Esophagus muscularis mucosa (tissue), 4 donors: ENCODE results near the gene HCCS. TPM values are rescaled to one million over a fixed set of nuclear protein-coding genes. Genes with fewer than 3 reads are reported as not detected.

Source experiments
- DNase-seq: peaks from one replicate; pipeline ENCODE4 v3.0.0-alpha.2; 2017; ENCODE audit errors: extremely low spot score
- H3K27ac ChIP-seq, 4 donors: fragments of 200-600 bp; sonication (generic); replicated peaks in 1 of 4; 1 replicate in 3 of 4; 2 replicates in 1 of 4; pipeline ENCODE4 v1.5.1; 2016 to 2019; ENCODE audit warnings: mild to moderate bottlenecking in 1 of 4
- H3K27me3 ChIP-seq, 4 donors: fragments of 200-600 bp; sonication (generic); one replicate each; pipeline versions ENCODE4 v1.5.1 to v1.6.0; 2016 to 2019
- H3K36me3 ChIP-seq, 4 donors: fragments of 200-600 bp; sonication (generic); one replicate each; pipeline ENCODE4 v1.5.1; 2016 to 2019
- H3K4me1 ChIP-seq, 4 donors: fragments of 200-600 bp; sonication (generic); one replicate each; pipeline ENCODE4 v1.5.1; 2016 to 2019
- H3K4me3 ChIP-seq, 4 donors: fragments of 200-600 bp; sonication (generic); 1 replicate in 2 of 4; 2 replicates in 2 of 4; pipeline ENCODE4 v1.5.1; 2016 to 2019; ENCODE audit warnings: mild to moderate bottlenecking in 4 of 4, moderate library complexity in 1 of 4
- H3K9me3 ChIP-seq, 4 donors: fragments of 200-600 bp; sonication (generic); 1 replicate in 3 of 4; 2 replicates in 1 of 4; pipeline ENCODE4 v1.5.1; 2016 to 2019
- EP300 ChIP-seq: sonication (generic); formaldehyde crosslinking; IDR thresholded peaks from one replicate; pipeline ENCODE4 v1.6.1; 2017; ENCODE audit warnings: antibody characterized with exemption
- POLR2A ChIP-seq: fragments of 450-650 bp; IDR thresholded peaks from one replicate; pipeline ENCODE4 v1.6.1; 2017; ENCODE audit warnings: antibody characterized with exemption, moderate library complexity, mild to moderate bottlenecking, low read depth
- POLR2AphosphoS5 ChIP-seq, 2 donors: sonication (generic); formaldehyde crosslinking; IDR thresholded peaks; one replicate each; pipeline ENCODE4 v1.6.1; 2017; ENCODE audit warnings: antibody characterized with exemption in 2 of 2
- WGBS: methylation state at CpG from one replicate; pipeline ENCODE4 v1.1.5; 2018; 5-methylcytosine and 5-hydroxymethylcytosine counted together
- intact Hi-C: fragments of 100-400 bp; cut with DNase I; formaldehyde crosslinking; loops from one replicate; pipeline ENCODE4 v1.15.1; 2023
- total RNA-seq, 4 donors: library from RNA; depleted of rRNA; stranded (reverse); fragments of >200 nt; gene quantifications; one replicate each; pipeline versions ENCODE4 v1.1.0 to v1.2.1, GENCODE V29; 2016
- TF ChIP-seq, protein P1 (sequence below), 3 experiments: fragments of 200-600 bp in 2 of 3; fragments of 450-650 bp in 1 of 3; sonication (generic) in 2 of 3; IDR thresholded peaks; one replicate each; pipeline ENCODE4 v1.5.1; 2017 to 2019; ENCODE audit warnings: antibody characterized with exemption in 3 of 3, mild to moderate bottlenecking in 2 of 3, moderate library complexity in 1 of 3

The HCCS gene
- total RNA-seq, 4 donors from 2014 or later: 17.7 to 24.2 (median 22.0) TPM

DNA sequence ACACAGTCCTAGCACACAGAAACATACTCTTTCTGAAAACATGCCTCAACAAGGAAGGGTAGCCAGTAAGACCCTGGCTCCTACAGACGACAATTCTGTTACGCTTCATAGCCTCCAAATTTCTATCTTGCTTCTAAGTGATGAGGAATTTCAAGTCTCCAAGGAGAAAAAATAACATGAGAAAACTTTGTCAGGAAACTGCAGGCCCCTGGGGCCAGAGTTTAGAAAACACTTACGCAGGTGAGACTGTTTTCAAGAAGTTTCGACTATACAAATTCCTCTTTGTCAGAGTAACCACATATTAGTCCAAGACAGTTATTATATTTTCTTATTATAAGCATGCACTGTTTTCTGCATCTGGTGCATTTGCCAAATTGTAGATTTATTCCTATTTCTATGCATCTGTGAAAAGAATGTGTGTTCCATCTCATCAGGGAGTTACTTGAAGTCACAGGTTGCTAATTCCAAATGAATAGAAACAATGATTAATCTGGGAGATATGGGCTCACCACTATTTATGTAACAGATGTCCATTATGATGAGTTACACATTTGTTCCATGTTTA lies 30.3 kb upstream of the HCCS start:
- 66% methylated on average over 4 of the region's 4 CpGs for WGBS
- H3K27me3 ChIP-seq: no peaks in the 10 kb centered on the region
- peak overlapping the region in 1 of 4 donors; percentile 15 for H3K27ac ChIP-seq
- H3K9me3 ChIP-seq: no peaks in the 10 kb centered on the region
- TF ChIP-seq POLR2A (no peak), POLR2AphosphoS5 (IDR thresholded peaks at IDR 0.05) (no peak), EP300 (no peak)
- TF ChIP-seq, protein P1, sequence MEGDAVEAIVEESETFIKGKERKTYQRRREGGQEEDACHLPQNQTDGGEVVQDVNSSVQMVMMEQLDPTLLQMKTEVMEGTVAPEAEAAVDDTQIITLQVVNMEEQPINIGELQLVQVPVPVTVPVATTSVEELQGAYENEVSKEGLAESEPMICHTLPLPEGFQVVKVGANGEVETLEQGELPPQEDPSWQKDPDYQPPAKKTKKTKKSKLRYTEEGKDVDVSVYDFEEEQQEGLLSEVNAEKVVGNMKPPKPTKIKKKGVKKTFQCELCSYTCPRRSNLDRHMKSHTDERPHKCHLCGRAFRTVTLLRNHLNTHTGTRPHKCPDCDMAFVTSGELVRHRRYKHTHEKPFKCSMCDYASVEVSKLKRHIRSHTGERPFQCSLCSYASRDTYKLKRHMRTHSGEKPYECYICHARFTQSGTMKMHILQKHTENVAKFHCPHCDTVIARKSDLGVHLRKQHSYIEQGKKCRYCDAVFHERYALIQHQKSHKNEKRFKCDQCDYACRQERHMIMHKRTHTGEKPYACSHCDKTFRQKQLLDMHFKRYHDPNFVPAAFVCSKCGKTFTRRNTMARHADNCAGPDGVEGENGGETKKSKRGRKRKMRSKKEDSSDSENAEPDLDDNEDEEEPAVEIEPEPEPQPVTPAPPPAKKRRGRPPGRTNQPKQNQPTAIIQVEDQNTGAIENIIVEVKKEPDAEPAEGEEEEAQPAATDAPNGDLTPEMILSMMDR (IDR thresholded peaks at IDR 0.05): no peak
- DNase-seq: no peak
- no peaks in the 10 kb centered on the region for H3K36me3 ChIP-seq
- peaks cover 0 to 18% (median 14%) of the 10 kb centered on the region in 4 donors for H3K4me1 ChIP-seq
- H3K4me3 ChIP-seq: no peak overlapping the region
- intact Hi-C loops: no loop called here

DNA sequence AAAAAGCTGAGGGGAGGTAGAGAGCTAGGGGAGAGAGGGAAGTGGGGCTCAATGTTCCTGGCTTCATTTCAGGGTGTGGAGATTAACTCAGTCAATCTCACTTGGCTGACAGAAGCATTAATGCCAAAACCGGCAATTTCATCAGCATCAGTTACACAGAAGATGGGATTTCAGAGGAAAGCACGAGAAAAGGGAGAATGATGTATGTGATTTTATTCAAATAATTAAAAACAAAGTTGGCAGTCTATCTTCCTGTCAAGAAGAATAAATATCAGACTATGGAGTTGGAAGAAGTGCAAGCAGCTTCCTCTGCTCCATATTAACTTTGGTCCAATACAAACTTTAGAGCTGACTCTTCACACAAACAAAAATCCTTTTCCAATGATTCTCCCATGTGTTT lies 29.6 kb upstream of the HCCS start:
- DNase-seq: no peak
- 25% methylated on average over 2 of the region's 2 CpGs for WGBS
- intact Hi-C loops: no loop called here

DNA sequence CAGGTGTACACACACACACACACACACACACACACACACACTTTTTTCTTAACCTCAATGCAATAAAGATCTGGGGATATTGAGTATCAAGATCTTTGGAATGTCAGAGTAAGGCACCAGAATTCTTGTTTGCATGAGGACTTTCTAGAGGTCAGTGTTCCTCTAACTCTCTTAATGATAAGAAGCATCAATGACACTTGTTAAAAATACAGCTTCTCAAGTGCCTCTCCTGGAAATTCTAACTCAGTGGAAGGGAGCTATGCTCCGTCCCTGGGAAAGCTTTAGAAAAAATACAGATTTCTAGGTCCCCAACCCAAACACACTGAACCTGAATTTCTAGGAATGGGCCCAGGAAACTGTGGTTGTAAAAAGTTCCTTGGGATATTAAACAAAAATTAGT lies 25.8 kb upstream of the HCCS start:
- H3K4me1 ChIP-seq: peaks cover 0 to 18% (median 14%) of the 10 kb centered on the region in 4 donors
- peaks cover 0 to 18% (median 1%) of the 10 kb centered on the region in 4 donors for H3K9me3 ChIP-seq
- H3K27ac ChIP-seq: no peak overlapping the region
- H3K27me3 ChIP-seq: no peaks in the 10 kb centered on the region
- intact Hi-C loops: no loop called here
- DNase-seq: no peak
- TF ChIP-seq POLR2A: no peak
- TF ChIP-seq, protein P1 (IDR thresholded peaks at IDR 0.05): no peak
- TF ChIP-seq POLR2AphosphoS5 (IDR thresholded peaks at IDR 0.05): no peak
- TF ChIP-seq EP300: no peak
- H3K4me3 ChIP-seq: no peak overlapping the region
- H3K36me3 ChIP-seq: no peaks in the 10 kb centered on the region
- 74% methylated on average over 1 of the region's 1 CpG for WGBS

More for the DNA sequence above, 29.6 kb upstream of the HCCS start:
- no peaks in the 10 kb centered on the region for H3K27me3 ChIP-seq
- TF ChIP-seq, protein P1 (IDR thresholded peaks at IDR 0.05): no peak
- TF ChIP-seq EP300 (no peak), POLR2A (no peak), POLR2AphosphoS5 (IDR thresholded peaks at IDR 0.05) (no peak)
- H3K4me3 ChIP-seq: no peak overlapping the region
- peak overlapping the region in 1 of 4 donors; percentile 15 for H3K27ac ChIP-seq
- H3K9me3 ChIP-seq: no peaks in the 10 kb centered on the region
- no peaks in the 10 kb centered on the region for H3K36me3 ChIP-seq
- peaks cover 0 to 18% (median 14%) of the 10 kb centered on the region in 4 donors for H3K4me1 ChIP-seq

DNA sequence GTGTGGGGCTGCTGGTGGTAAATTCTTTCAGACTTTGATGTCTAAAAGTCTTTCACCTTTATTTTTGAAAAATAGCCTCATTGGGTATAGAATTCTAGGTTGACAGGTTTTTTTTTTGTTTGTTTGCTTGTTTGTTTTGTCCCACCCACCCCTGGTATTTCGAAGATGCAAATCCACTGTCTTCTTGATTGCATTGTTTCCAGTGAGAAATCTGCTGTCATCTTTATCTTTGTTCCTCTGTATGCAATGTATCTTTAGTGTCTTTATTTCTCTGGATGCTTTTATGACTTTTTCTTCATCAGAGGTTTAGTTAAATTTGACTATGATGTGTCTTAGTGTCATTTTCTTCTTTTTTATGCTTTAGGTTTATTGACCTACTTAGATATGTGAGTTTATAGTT lies 21.3 kb upstream of the HCCS start:
- no peak overlapping the region for H3K4me3 ChIP-seq
- no peak for TF ChIP-seq EP300
- no peak for TF ChIP-seq POLR2AphosphoS5 (IDR thresholded peaks at IDR 0.05)
- TF ChIP-seq, protein P1 (IDR thresholded peaks at IDR 0.05): no peak
- TF ChIP-seq POLR2A: no peak
- no peaks in the 10 kb centered on the region for H3K4me1 ChIP-seq
- H3K27me3 ChIP-seq: no peaks in the 10 kb centered on the region
- 100% methylated on average over 1 of the region's 1 CpG for WGBS
- peaks cover 0 to 24% (median 4%) of the 10 kb centered on the region in 4 donors for H3K9me3 ChIP-seq
- no peak for DNase-seq
- no peaks in the 10 kb centered on the region for H3K36me3 ChIP-seq
- no peak overlapping the region for H3K27ac ChIP-seq
- intact Hi-C loops: no loop called here

DNA sequence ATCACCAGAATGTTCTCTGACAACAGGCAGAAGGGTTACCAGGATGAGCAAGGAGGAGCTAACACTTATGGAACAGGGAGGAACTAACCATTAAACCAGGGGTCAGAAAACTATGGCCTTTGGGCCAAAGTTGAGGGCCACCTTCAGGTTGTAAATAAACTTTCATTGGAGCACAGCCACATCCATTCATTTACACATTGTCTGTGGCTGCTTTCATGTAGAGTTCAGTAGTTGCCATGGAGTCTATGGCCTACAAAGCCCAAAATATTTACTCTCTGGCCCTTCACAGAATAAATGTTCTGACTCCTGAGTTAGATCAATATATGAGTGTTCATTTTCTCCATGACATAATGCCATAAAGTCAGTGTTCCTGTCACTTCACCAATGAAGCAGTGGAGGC lies 13.2 kb upstream of the HCCS start:
- no peaks in the 10 kb centered on the region for H3K27me3 ChIP-seq
- no peak for DNase-seq
- H3K9me3 ChIP-seq: no peaks in the 10 kb centered on the region
- H3K4me1 ChIP-seq: peaks cover 0 to 27% (median 14%) of the 10 kb centered on the region in 4 donors
- no peak overlapping the region for H3K4me3 ChIP-seq
- no peak overlapping the region for H3K27ac ChIP-seq
- TF ChIP-seq POLR2AphosphoS5 (IDR thresholded peaks at IDR 0.05): no peak
- TF ChIP-seq POLR2A: no peak
- H3K36me3 ChIP-seq: no peaks in the 10 kb centered on the region
- intact Hi-C loops: no loop called here
